GM19035 (cell line): ENCODE measurements around the gene TXNDC8.
"Not testable (repeated sequence)": the region's sequence is repeated elsewhere in the genome, so short reads cannot be mapped to it uniquely, and the experiment has no call there.

Experiments used
- ATAC-seq: cut with Tn5 transposase; IDR thresholded peaks from one replicate; pipeline ENCODE4 v1.9.1; 2021; ENCODE audit not compliant: unreplicated experiment

The TXNDC8 gene

GRCh38 chr9:110337727-110338126, at the start of gene TXNDC8:
Gene TXNDC8, minus strand, starts transcription at chr9:110337863.
- ATAC-seq: no peak

GRCh38 chr9:110383491-110383890, 45.8 kb upstream of the TXNDC8 start:
- no peak for ATAC-seq

GRCh38 chr9:110382731-110383130, 45.1 kb upstream of the TXNDC8 start:
- ATAC-seq: no peak

- no peak for ATAC-seq
Observed at GRCh38 chr9:110371411-110372007, 33.8 kb upstream of the TXNDC8 start.

DNA sequence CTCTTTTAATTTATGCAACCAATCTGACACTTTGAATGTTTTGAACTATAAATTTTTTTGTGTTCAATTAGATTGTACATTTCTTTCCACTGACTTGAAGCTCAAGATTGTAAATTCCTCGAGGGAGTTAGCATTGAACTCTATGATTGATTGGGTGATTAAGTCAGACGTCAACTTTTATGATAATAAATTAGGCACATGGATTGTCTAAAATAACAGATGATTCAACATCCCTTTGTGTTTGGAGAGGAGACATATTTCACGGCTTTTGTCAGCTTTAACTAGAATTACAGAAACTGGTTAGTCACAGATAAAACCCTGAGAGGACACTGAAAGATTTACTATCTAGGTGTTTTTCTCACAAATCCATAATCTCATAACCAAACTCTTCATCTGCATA, 32.7 kb upstream of the TXNDC8 start:
- ATAC-seq: no peak

- no peak for ATAC-seq
Observed at GRCh38 chr9:110364451-110364850, 26.8 kb upstream of the TXNDC8 start.

- ATAC-seq: not testable (repeated sequence)
Observed at GRCh38 chr9:110358992-110359391, 21.3 kb upstream of the TXNDC8 start.

GRCh38 chr9:110357505-110357904, 19.8 kb upstream of the TXNDC8 start:
- no peak for ATAC-seq

DNA sequence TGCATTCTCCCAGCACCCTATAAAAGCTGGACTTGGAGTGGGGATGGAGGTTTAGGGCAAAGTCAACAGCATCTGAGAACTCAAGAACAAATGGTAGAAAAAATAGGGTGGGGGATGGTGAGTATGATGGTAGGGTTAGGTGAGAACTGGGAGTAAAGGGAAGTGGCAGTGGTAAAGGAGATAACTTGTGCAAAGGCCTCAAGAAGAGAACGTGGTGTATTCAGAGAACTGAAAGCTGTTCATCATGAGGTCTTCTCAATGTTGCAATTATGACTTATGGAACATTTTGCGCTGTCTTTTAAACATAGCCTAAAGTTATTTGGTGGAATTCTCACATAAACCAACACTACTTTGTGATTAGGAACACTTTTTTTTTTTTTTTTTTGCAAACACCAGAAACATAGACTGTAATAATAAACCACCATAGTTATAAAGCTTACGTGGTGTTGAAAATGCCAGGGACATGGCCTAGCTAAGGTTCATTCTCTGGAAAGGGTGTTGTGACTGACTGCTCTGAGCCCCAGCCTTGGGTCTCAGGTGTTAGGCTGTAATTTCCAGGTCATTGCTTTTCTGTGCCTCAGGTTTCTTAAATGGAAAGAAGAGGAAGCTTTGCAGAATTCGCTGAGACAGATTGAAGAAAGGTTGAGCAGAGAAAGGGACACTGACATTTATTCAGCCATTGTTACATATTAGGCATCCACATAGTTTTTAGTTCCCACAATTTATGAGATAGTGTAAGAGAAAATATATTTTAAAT, 19.2 kb upstream of the TXNDC8 start:
- ATAC-seq: no peak

DNA sequence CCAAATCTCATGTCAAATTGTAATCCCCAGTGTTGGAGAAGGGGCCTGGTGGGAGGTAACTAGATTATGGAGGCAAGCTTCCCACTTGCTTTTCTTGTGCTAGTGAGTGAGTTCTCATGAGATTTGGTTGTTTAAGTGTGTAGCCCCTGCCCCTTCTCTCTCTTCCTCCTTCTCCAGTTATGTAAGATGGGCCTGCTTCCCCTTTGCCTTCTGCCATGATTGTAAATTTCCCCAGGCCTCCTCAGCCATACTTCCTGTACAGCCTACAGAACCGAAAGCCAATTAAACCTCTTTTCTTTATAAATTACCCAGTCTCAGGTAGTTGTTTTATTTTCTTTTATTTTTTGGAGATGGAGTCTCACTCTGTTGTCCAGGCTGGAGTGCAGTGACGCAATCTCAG, 18.2 kb upstream of the TXNDC8 start:
- no peak for ATAC-seq

GRCh38 chr9:110351009-110351467, 13.4 kb upstream of the TXNDC8 start:
- no peak for ATAC-seq

GRCh38 chr9:110346325-110346724, 8.7 kb upstream of the TXNDC8 start:
- no peak for ATAC-seq

GRCh38 chr9:110344821-110345220, 7.2 kb upstream of the TXNDC8 start:
- ATAC-seq: no peak

GRCh38 chr9:110343551-110343950, 5.9 kb upstream of the TXNDC8 start:
- ATAC-seq: no peak

DNA sequence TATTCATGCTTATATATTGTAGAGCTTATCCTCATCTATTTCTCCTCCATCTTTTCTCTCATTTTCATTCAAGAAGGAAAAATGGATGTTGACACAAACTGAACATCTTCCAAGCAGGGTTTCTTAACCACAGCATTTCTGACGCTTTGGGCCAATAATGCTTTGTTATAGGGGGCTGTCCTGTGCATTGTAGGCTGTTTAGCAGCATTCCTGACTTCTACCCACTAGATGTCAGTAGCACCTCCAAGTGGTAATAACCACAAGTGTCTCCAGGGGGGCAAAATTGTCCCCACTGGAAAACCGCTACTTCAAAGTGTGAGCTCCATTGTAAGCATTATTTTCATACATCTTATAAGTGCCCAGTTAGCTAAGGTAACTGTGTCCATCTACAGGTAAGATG, 2.6 kb upstream of the TXNDC8 start:
- no peak for ATAC-seq

DNA sequence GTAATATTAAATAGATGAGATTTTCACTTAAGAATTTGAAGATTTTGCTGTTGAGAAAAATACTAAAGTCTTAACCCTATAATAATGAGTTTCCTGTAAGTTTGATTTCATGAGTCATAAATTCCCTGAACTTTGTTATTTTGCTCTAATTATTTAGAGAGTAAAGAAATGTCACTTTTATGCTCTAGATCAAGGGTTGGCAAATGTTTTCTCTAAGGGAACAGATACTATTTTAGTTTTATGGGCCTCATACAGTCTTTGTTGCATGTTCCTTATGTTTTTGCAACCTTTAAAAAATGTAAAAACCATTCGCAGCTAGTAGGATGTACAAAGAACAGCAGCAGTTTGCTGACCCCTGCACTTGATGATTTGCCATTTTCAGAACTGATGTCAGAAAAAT, 480 bp upstream of the TXNDC8 start:
- no peak for ATAC-seq

GRCh38 chr9:110336363-110336762, 1.3 kb downstream of the TXNDC8 start:
- no peak for ATAC-seq

DNA sequence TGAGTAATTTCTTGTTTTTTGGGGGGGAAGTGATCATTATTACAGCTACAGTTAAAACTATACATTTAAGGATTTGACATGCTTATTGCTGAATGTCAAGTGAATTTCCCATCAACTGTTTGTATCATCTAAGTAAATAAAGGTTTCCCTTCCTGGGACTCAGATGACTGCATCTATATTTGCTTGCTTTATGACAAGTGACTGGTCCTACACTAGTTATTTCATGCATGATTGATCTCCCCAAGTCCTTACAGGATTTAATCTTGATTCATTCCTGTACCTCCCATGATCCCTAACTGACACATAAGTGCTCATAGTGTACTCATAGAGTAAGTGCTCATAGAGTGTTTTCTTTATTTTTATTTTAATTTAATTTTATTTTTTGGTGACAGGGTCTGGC, 2.8 kb downstream of the TXNDC8 start:
- ATAC-seq: no peak

DNA sequence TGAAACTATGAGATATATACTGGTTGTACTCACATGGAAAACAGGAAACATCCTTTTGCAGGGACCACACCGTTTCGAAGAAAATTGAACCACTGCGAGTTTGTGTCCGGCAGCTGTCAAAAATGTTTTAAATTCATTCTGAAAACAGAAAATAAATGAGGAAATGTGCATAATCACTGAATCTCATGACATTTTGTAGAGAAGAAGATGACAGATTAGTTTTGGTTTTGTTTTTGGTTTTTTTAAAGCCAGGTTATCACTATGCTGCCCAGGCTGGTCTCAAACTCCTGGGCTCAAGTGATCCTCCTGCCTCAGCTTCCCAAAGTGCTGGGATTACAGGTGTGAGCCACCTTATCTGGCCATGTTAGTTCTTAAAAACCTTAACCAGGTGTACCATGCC, 3.5 kb downstream of the TXNDC8 start:
- peak; percentile 76 for ATAC-seq

DNA sequence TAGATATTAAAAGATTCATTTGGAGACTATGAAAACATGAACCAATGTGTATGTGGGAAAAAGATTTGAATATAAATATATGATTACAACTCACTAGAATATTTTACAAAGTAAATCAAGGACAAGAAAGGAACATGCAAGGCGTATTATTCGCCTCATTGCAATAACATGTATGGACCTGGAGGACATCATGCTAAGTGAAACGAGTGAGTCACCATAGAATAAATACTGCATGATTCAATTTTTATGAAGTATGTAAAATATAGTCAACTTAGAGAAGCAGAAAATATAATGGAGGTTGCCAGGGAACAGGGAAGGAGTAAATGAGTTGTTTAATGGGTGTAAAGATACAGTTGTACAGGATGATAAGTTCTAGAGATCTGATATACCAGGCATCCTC, 4.9 kb downstream of the TXNDC8 start:
- no peak for ATAC-seq

GRCh38 chr9:110330484-110331105, 7.1 kb downstream of the TXNDC8 start:
- ATAC-seq: no peak

DNA sequence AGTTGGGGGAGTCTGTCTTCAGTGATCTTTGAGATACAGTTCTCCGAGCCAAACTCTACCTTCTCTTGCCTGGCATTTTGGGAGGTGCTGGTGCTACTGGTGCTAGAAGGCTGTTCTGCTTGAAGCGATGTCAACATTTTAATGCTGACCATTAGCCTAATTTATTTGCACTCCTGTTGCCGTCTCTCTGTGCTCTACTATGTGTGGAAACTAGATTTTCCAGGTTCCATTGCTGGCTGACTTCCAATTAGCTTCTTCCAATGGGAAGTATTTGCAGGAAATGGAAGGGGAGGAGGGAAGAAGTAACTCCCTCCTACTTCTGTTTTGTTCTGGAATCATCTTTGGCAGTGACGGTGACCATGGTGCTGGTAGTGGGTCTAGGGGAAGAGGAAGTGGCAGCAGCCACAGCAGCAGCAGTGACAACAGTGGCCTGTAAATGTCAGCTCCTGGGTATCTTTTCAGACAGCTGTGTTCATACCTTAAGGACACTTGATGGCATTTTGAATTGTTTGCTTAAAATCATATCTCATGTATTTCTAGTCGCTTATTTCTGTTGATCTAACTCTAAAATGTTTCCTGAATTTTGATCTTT, 7.9 kb downstream of the TXNDC8 start:
- ATAC-seq: no peak
